NCI-H2107 treated with DMSO at 0.1 percent for 48 hours (cell line): ENCODE data around the gene IL12B.
"Not testable (repeated sequence)": the region's sequence is repeated elsewhere in the genome, so short reads cannot be mapped to it uniquely, and the experiment has no call there.

Experiments
- DNase-seq: peaks from one replicate; lab custom pipeline; 2025; ENCODE audit not compliant: unreplicated experiment; lab: John Stamatoyannopoulos, UW

Gene IL12B

GRCh38 chr5:159330131-159330800 lies at the start of gene IL12B:
Gene IL12B (minus strand): TSS chr5:159330487. CDS start chr5:159326782, 3,705 bp downstream.
- no peak for DNase-seq

- DNase-seq = no peak
Observed at GRCh38 chr5:159377653-159378052, 47.4 kb upstream of the IL12B start.

- DNase-seq = not testable (repeated sequence)
Observed at GRCh38 chr5:159367866-159368265, 37.6 kb upstream of the IL12B start.

- not testable (repeated sequence) for DNase-seq
Observed at GRCh38 chr5:159366776-159367175, 36.5 kb upstream of the IL12B start.

GRCh38 chr5:159362220-159362619 lies 31.9 kb upstream of the IL12B start:
- no peak for DNase-seq

GRCh38 chr5:159359871-159360270 lies 29.6 kb upstream of the IL12B start:
- not testable (repeated sequence) for DNase-seq

GRCh38 chr5:159359408-159359807 lies 29.1 kb upstream of the IL12B start:
- no peak for DNase-seq

GRCh38 chr5:159353661-159354252 lies 23.5 kb upstream of the IL12B start:
- DNase-seq = no peak

- not testable (repeated sequence) for DNase-seq
Observed at GRCh38 chr5:159350644-159351043, 20.4 kb upstream of the IL12B start.

- DNase-seq = not testable (repeated sequence)
Observed at GRCh38 chr5:159350216-159350615, 19.9 kb upstream of the IL12B start.

GRCh38 chr5:159345861-159346260 lies 15.6 kb upstream of the IL12B start:
- DNase-seq = no peak

- no peak for DNase-seq
Observed at GRCh38 chr5:159345336-159345735, 15.0 kb upstream of the IL12B start.

GRCh38 chr5:159343295-159344094 lies 13.2 kb upstream of the IL12B start:
- DNase-seq = no peak

GRCh38 chr5:159342840-159343239 lies 12.6 kb upstream of the IL12B start:
- no peak for DNase-seq

- DNase-seq = no peak
Observed at GRCh38 chr5:159341906-159342310, 11.6 kb upstream of the IL12B start.

GRCh38 chr5:159341145-159341544 lies 10.9 kb upstream of the IL12B start:
- DNase-seq = no peak

- no peak for DNase-seq
Observed at GRCh38 chr5:159340511-159340910, 10.2 kb upstream of the IL12B start.

- no peak for DNase-seq
Observed at GRCh38 chr5:159339460-159339859, 9.2 kb upstream of the IL12B start.

- DNase-seq = no peak
Observed at GRCh38 chr5:159338118-159338517, 7.8 kb upstream of the IL12B start.

- no peak for DNase-seq
Observed at GRCh38 chr5:159337016-159337955, 7.0 kb upstream of the IL12B start.

GRCh38 chr5:159336586-159336985 lies 6.3 kb upstream of the IL12B start:
- no peak for DNase-seq
